ENCODE data around the gene CCL15. TPM values are rescaled to one million over a fixed set of nuclear protein-coding genes. Genes with fewer than 3 reads are reported as not detected.
A peak's percentile ranks its signal among the peaks of the same experiment; 100 is the strongest.

The CCL15 gene
- total RNA-seq, 2 donors from 2014 or later: 1.0 TPM; not detected in 1

GRCh38 chr17:35972535-35972934 lies 28.8 kb downstream of the CCL15 start:
- Histone ChIP-seq H3K27ac (no peak overlapping the region), H3K36me3 (replicated peaks in 1 of 2; ENCODE audit: insufficient read depth in 1 of 2, low read depth in 2 of 2) (no peaks in the 10 kb centered on the region), H3K4me3 (no peak overlapping the region), H3K4me1 (peaks cover 15% of the 10 kb centered on the region), H3K9me3 (no peaks in the 10 kb centered on the region), H3K27me3 (no peaks in the 10 kb centered on the region)
- WGBS, 2 donors: 86 to 90% methylated on average over 6 of the region's 6 CpGs
- no peak for DNase-seq
- intact Hi-C loops (cut with DNase I): loop anchor here (10.0 kb wide), 1 partner anchor 92 kb away; the partner anchor contains the start of gene CCL18
- ATAC-seq: no peak
- TF ChIP-seq CTCF (IDR thresholded peaks at IDR 0.05) (no peak), POLR2A (IDR thresholded peaks at IDR 0.05) (no peak)

DNA sequence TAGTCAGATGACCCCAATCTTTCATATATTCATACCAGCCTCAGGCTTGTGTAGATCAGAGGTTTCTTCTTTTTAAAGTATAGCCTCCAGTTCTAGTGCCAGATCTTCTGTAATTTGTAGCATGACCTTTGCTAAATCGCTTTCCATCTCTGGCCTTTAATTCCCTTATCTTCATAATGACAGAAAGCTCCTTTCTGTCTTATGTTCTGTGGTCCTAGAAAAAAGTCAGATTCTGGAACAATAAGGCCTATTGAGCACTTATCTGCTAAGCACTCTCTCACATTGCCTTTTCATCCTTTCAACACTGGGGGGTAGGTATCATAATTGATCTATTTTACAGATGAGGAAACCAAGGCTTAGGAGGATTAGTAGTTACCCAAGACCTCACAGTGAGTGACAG lies 29.3 kb downstream of the CCL15 start:
- 57 to 73% methylated on average over 1 of the region's 1 CpG for WGBS, 2 donors
- intact Hi-C loops (cut with DNase I): loop anchor here (10.0 kb wide), 1 partner anchor 93 kb away; the partner anchor contains the start of gene CCL18
- DNase-seq (no peak), ATAC-seq (no peak)
- Histone ChIP-seq H3K27me3 (no peaks in the 10 kb centered on the region), H3K9me3 (no peaks in the 10 kb centered on the region), H3K4me3 (no peak overlapping the region), H3K36me3 (replicated peaks in 1 of 2; ENCODE audit: insufficient read depth in 1 of 2, low read depth in 2 of 2) (no peaks in the 10 kb centered on the region), H3K4me1 (peaks cover 15% of the 10 kb centered on the region), H3K27ac (no peak overlapping the region)
- no peak for TF ChIP-seq POLR2A (IDR thresholded peaks at IDR 0.05)
- TF ChIP-seq CTCF (IDR thresholded peaks at IDR 0.05): no peak

GRCh38 chr17:35969558-35970380 lies 31.6 kb downstream of the CCL15 start:
- no peaks in the 10 kb centered on the region for H3K36me3 ChIP-seq (replicated peaks in 1 of 2; ENCODE audit: insufficient read depth in 1 of 2, low read depth in 2 of 2)
- ATAC-seq: peak; percentile 66
- H3K9me3 ChIP-seq: no peaks in the 10 kb centered on the region
- H3K27me3 ChIP-seq: no peaks in the 10 kb centered on the region
- H3K27ac ChIP-seq: no peak overlapping the region
- H3K4me1 ChIP-seq: peaks cover 15% of the 10 kb centered on the region
- TF ChIP-seq CTCF (IDR thresholded peaks at IDR 0.05): peak; percentile 77 to 92 (median 88)
- no peak for TF ChIP-seq POLR2A (IDR thresholded peaks at IDR 0.05)
- no peak overlapping the region for H3K4me3 ChIP-seq
- peak; percentile 82 to 87 (median 86) for DNase-seq
- WGBS, 2 donors: 16 to 20% methylated on average over 8 of the region's 8 CpGs
- intact Hi-C loops (cut with DNase I): loop anchor here (5.0 to 10.0 kb wide), 2 partner anchors 95 to 178 kb away; partner anchors contain the start of gene CCL18

GRCh38 chr17:35968520-35969054 lies 32.8 kb downstream of the CCL15 start:
- no peaks in the 10 kb centered on the region for H3K9me3 ChIP-seq
- no peak for ATAC-seq

More at GRCh38 chr17:35968520-35969054, 32.8 kb downstream of the CCL15 start:
- H3K4me3 ChIP-seq: no peak overlapping the region
- no peak for TF ChIP-seq CTCF (IDR thresholded peaks at IDR 0.05)
- no peaks in the 10 kb centered on the region for H3K27me3 ChIP-seq
- H3K4me1 ChIP-seq: peaks cover 10% of the 10 kb centered on the region
- H3K36me3 ChIP-seq (replicated peaks in 1 of 2; ENCODE audit: insufficient read depth in 1 of 2, low read depth in 2 of 2): no peaks in the 10 kb centered on the region
- WGBS, 2 donors: 49 to 52% methylated on average over 4 to 10 of the region's 10 CpGs
- H3K27ac ChIP-seq: no peak overlapping the region
- intact Hi-C loops (cut with DNase I): loop anchor here (5.0 kb wide), 1 partner anchor 179 kb away; no protein-coding TSS in a partner anchor
- no peak for DNase-seq

Measured in body of pancreas (tissue), 4 donors.